ENCODE results near the gene TFE3. TPM values are rescaled to one million over a fixed set of nuclear protein-coding genes. Genes with fewer than 3 reads are reported as not detected.
A peak's percentile ranks its signal among the peaks of the same experiment; 100 is the strongest.

The TFE3 gene
- total and polyA plus RNA-seq, 2 experiments from 2014 or later: 53.0 to 85.6 TPM

- Histone ChIP-seq H3K9me3 (ENCODE audit: low read depth) (no peaks in the 10 kb centered on the region), H3K4me3 (no peak overlapping the region), H3K4me1 (ENCODE audit: insufficient read depth) (no peaks in the 10 kb centered on the region), H2AFZ (no peak overlapping the region), H3F3A (ENCODE audit: insufficient read depth) (no peaks in the 10 kb centered on the region), H3K27me3 (replicated peaks; ENCODE audit: insufficient read depth) (no peaks in the 10 kb centered on the region), H3K9ac (no peak overlapping the region), H3K4me2 (ENCODE audit: unreplicated experiment) (no peak overlapping the region), H3K36me3 (ENCODE audit: low read depth) (no peaks in the 10 kb centered on the region), H3K27ac (no peak overlapping the region), H4K20me1 (ENCODE audit: insufficient read depth) (no peaks in the 10 kb centered on the region), H3K79me2 (ENCODE audit: insufficient read depth) (no peaks in the 10 kb centered on the region), H3K9me2 (ENCODE audit: insufficient read depth) (no peaks in the 10 kb centered on the region)
- in situ Hi-C loops (cut with MboI): no loop called here
- TF ChIP-seq EZH2phosphoT487 (IDR thresholded peaks at IDR 0.05; ENCODE audit: insufficient read depth, low read depth) (no peak), EZH2 (IDR thresholded peaks at IDR 0.05; ENCODE audit: insufficient read depth, poor library complexity, severe bottlenecking) (no peak)
- no peak for DNase-seq
- WGBS, 2 experiments (ENCODE audit: low coverage in 1 of 2, low lambda C conversion rate in 2 of 2, missing lambda C conversion rate in 2 of 2): 64 to 92% methylated on average over 2 to 8 of the region's 10 CpGs
Observed at GRCh38 chrX:49059681-49060085, 16.5 kb upstream of the TFE3 start.

- no peak overlapping the region for H3K4me2 ChIP-seq (ENCODE audit: unreplicated experiment)
- no peaks in the 10 kb centered on the region for H3K27me3 ChIP-seq (replicated peaks; ENCODE audit: insufficient read depth)
- H3K36me3 ChIP-seq (ENCODE audit: low read depth): no peaks in the 10 kb centered on the region
- TF ChIP-seq EZH2 (IDR thresholded peaks at IDR 0.05; ENCODE audit: insufficient read depth, poor library complexity, severe bottlenecking) (no peak), EZH2phosphoT487 (IDR thresholded peaks at IDR 0.05; ENCODE audit: insufficient read depth, low read depth) (no peak)
- no peak overlapping the region for H3K4me3 ChIP-seq
- H4K20me1 ChIP-seq (ENCODE audit: insufficient read depth): no peaks in the 10 kb centered on the region
- H3K79me2 ChIP-seq (ENCODE audit: insufficient read depth): no peaks in the 10 kb centered on the region
- H2AFZ ChIP-seq: no peak overlapping the region
- no peak for DNase-seq
- no peaks in the 10 kb centered on the region for H3K9me3 ChIP-seq (ENCODE audit: low read depth)
- no peak overlapping the region for H3K9ac ChIP-seq
- no peaks in the 10 kb centered on the region for H3F3A ChIP-seq (ENCODE audit: insufficient read depth)
- 69 to 83% methylated on average over 1 to 6 of the region's 6 CpGs for WGBS, 2 experiments (ENCODE audit: low coverage in 1 of 2, low lambda C conversion rate in 2 of 2, missing lambda C conversion rate in 2 of 2)
- no peaks in the 10 kb centered on the region for H3K4me1 ChIP-seq (ENCODE audit: insufficient read depth)
- in situ Hi-C loops (cut with MboI): no loop called here
- no peaks in the 10 kb centered on the region for H3K9me2 ChIP-seq (ENCODE audit: insufficient read depth)
- no peak overlapping the region for H3K27ac ChIP-seq
Observed at GRCh38 chrX:49059201-49059600, 16.0 kb upstream of the TFE3 start.

- H2AFZ ChIP-seq: no peak within 1 kb of the TSS
- no peak for DNase-seq
- no peaks in the 10 kb centered on the region for H3K4me1 ChIP-seq (ENCODE audit: insufficient read depth)
- no peak within 1 kb of the TSS for H3K4me3 ChIP-seq
- no peak within 1 kb of the TSS for H3K27ac ChIP-seq
- no peak within 1 kb of the TSS for H3K4me2 ChIP-seq (ENCODE audit: unreplicated experiment)
- no peaks in the 10 kb centered on the region for H3K27me3 ChIP-seq (replicated peaks; ENCODE audit: insufficient read depth)
- H4K20me1 ChIP-seq (ENCODE audit: insufficient read depth): no peaks in the 10 kb centered on the region
- in situ Hi-C loops (cut with MboI): no loop called here
- 34 to 37% methylated on average over 4 to 5 of the region's 5 CpGs for WGBS, 2 experiments (ENCODE audit: low coverage in 1 of 2, low lambda C conversion rate in 2 of 2, missing lambda C conversion rate in 2 of 2)
- no peaks in the 10 kb centered on the region for H3F3A ChIP-seq (ENCODE audit: insufficient read depth)
- H3K9me3 ChIP-seq (ENCODE audit: low read depth): no peaks in the 10 kb centered on the region
- no peak within 1 kb of the TSS for H3K9ac ChIP-seq
- H3K79me2 ChIP-seq (ENCODE audit: insufficient read depth): no peaks in the 10 kb centered on the region
- H3K9me2 ChIP-seq (ENCODE audit: insufficient read depth): no peaks in the 10 kb centered on the region
- no peak for TF ChIP-seq EZH2phosphoT487 (IDR thresholded peaks at IDR 0.05; ENCODE audit: insufficient read depth, low read depth)
- no peak for TF ChIP-seq EZH2 (IDR thresholded peaks at IDR 0.05; ENCODE audit: insufficient read depth, poor library complexity, severe bottlenecking)
- no peaks in the 10 kb centered on the region for H3K36me3 ChIP-seq (ENCODE audit: low read depth)
Observed at GRCh38 chrX:49058794-49059193, 15.6 kb upstream of the TFE3 start, which contains the start of gene CCDC120. Gene CCDC120 (plus strand): TSS chrX:49058999. CDS start chrX:49062042, 3,043 bp downstream.

- WGBS, 2 experiments (ENCODE audit: low coverage in 1 of 2, low lambda C conversion rate in 2 of 2, missing lambda C conversion rate in 2 of 2): 60 to 75% methylated on average over 4 to 5 of the region's 5 CpGs
- H3K79me2 ChIP-seq (ENCODE audit: insufficient read depth): no peaks in the 10 kb centered on the region
- no peaks in the 10 kb centered on the region for H3F3A ChIP-seq (ENCODE audit: insufficient read depth)
- peak overlapping the region; percentile 83 for H3K9ac ChIP-seq
- H3K27ac ChIP-seq: no peak overlapping the region
- no peaks in the 10 kb centered on the region for H3K27me3 ChIP-seq (replicated peaks; ENCODE audit: insufficient read depth)
- peak overlapping the region; percentile 73 for H3K4me3 ChIP-seq
- no peak for DNase-seq
- H2AFZ ChIP-seq: peak overlapping the region; percentile 68; the same call in 1 of the 2 replicates
- in situ Hi-C loops (cut with MboI): no loop called here
- TF ChIP-seq EZH2phosphoT487 (IDR thresholded peaks at IDR 0.05; ENCODE audit: insufficient read depth, low read depth): no peak
- TF ChIP-seq EZH2 (IDR thresholded peaks at IDR 0.05; ENCODE audit: insufficient read depth, poor library complexity, severe bottlenecking): no peak
- H3K9me2 ChIP-seq (ENCODE audit: insufficient read depth): no peaks in the 10 kb centered on the region
- no peaks in the 10 kb centered on the region for H4K20me1 ChIP-seq (ENCODE audit: insufficient read depth)
- no peaks in the 10 kb centered on the region for H3K9me3 ChIP-seq (ENCODE audit: low read depth)
- no peaks in the 10 kb centered on the region for H3K36me3 ChIP-seq (ENCODE audit: low read depth)
- peak overlapping the region; percentile 48 for H3K4me2 ChIP-seq (ENCODE audit: unreplicated experiment)
- H3K4me1 ChIP-seq (ENCODE audit: insufficient read depth): no peaks in the 10 kb centered on the region
Observed at GRCh38 chrX:49054073-49054762, 11.1 kb upstream of the TFE3 start.

Data from GM23248 (cell line).